HFFc6 (cell line): ENCODE measurements around the gene ZBED3. TPM values are rescaled to one million over a fixed set of nuclear protein-coding genes. Genes with fewer than 3 reads are reported as not detected.

Experiments
- DNase-seq: peaks from one replicate; pipeline ENCODE4 v3.0.0-alpha.2; 2018
- H3K27ac Mint-ChIP-seq: 2 replicates; pipeline ENCODE4 v1.8.0; 2020; ENCODE audit warnings: mild to moderate bottlenecking, mixed read lengths
- H3K27me3 Mint-ChIP-seq: 2 replicates; pipeline ENCODE4 v1.8.0; 2021; ENCODE audit warnings: mild to moderate bottlenecking, moderate library complexity, mixed read lengths; ENCODE audit not compliant: insufficient read depth
- H3K36me3 Mint-ChIP-seq: 2 replicates; pipeline ENCODE4 v1.8.0; 2021; ENCODE audit warnings: low read depth, mixed read lengths
- H3K4me1 Mint-ChIP-seq: 2 replicates; pipeline ENCODE4 v1.8.0; 2020; ENCODE audit warnings: low read depth, mixed read lengths
- H3K4me3 Mint-ChIP-seq: 2 replicates; pipeline ENCODE4 v1.8.0; 2020; ENCODE audit warnings: mild to moderate bottlenecking, moderate library complexity, mixed read lengths
- H3K9me3 Mint-ChIP-seq: 2 replicates; pipeline ENCODE4 v1.8.0; 2020; ENCODE audit warnings: mild to moderate bottlenecking, mixed read lengths
- total RNA-seq, 6 experiments: library from RNA; stranded (reverse); fragmentation: NEBNext Ultra II Directional; extraction: Animal tissue kit (Norgen Biotek cat#: 25700); gene quantifications; 2 replicates in 1 of 6; 3 replicates in 5 of 6; pipeline ENCODE4 v1.2.3, GENCODE V29; 2021
- TF ChIP-seq, protein P1 (sequence below): fragments of 200-600 bp; sonication (generic); IDR thresholded peaks from 2 replicates; pipeline ENCODE4 v1.5.0; 2021; ENCODE audit warnings: antibody characterized with exemption, mild to moderate bottlenecking

ZBED3 gene
- total RNA-seq, 6 experiments from 2014 or later = 1.7 to 2.1 (median 1.9) TPM

- no peak for DNase-seq
- no peak overlapping the region for H3K4me3 Mint-ChIP-seq
- H3K36me3 Mint-ChIP-seq = peaks cover 15% of the 10 kb centered on the region; the same call in 1 of the 2 replicates
- TF ChIP-seq, protein P1, sequence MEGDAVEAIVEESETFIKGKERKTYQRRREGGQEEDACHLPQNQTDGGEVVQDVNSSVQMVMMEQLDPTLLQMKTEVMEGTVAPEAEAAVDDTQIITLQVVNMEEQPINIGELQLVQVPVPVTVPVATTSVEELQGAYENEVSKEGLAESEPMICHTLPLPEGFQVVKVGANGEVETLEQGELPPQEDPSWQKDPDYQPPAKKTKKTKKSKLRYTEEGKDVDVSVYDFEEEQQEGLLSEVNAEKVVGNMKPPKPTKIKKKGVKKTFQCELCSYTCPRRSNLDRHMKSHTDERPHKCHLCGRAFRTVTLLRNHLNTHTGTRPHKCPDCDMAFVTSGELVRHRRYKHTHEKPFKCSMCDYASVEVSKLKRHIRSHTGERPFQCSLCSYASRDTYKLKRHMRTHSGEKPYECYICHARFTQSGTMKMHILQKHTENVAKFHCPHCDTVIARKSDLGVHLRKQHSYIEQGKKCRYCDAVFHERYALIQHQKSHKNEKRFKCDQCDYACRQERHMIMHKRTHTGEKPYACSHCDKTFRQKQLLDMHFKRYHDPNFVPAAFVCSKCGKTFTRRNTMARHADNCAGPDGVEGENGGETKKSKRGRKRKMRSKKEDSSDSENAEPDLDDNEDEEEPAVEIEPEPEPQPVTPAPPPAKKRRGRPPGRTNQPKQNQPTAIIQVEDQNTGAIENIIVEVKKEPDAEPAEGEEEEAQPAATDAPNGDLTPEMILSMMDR = no peak
- H3K27ac Mint-ChIP-seq = no peak overlapping the region
- H3K27me3 Mint-ChIP-seq = no peaks in the 10 kb centered on the region
- peaks cover 13% of the 10 kb centered on the region for H3K9me3 Mint-ChIP-seq
- H3K4me1 Mint-ChIP-seq = peaks cover 22% of the 10 kb centered on the region
These were observed 54.5 kb downstream of the ZBED3 start for GRCh38 chr5:77032635-77033034.

GRCh38 chr5:77031891-77032290 lies 55.2 kb downstream of the ZBED3 start:
- H3K4me3 Mint-ChIP-seq = peak overlapping the region; percentile 100
- H3K27ac Mint-ChIP-seq = no peak overlapping the region
- TF ChIP-seq, protein P1 = no peak
- peaks cover 22% of the 10 kb centered on the region for H3K4me1 Mint-ChIP-seq
- no peak for DNase-seq
- no peaks in the 10 kb centered on the region for H3K27me3 Mint-ChIP-seq
- H3K9me3 Mint-ChIP-seq = peaks cover 13% of the 10 kb centered on the region
- peaks cover 15% of the 10 kb centered on the region; the same call in 1 of the 2 replicates for H3K36me3 Mint-ChIP-seq

DNA sequence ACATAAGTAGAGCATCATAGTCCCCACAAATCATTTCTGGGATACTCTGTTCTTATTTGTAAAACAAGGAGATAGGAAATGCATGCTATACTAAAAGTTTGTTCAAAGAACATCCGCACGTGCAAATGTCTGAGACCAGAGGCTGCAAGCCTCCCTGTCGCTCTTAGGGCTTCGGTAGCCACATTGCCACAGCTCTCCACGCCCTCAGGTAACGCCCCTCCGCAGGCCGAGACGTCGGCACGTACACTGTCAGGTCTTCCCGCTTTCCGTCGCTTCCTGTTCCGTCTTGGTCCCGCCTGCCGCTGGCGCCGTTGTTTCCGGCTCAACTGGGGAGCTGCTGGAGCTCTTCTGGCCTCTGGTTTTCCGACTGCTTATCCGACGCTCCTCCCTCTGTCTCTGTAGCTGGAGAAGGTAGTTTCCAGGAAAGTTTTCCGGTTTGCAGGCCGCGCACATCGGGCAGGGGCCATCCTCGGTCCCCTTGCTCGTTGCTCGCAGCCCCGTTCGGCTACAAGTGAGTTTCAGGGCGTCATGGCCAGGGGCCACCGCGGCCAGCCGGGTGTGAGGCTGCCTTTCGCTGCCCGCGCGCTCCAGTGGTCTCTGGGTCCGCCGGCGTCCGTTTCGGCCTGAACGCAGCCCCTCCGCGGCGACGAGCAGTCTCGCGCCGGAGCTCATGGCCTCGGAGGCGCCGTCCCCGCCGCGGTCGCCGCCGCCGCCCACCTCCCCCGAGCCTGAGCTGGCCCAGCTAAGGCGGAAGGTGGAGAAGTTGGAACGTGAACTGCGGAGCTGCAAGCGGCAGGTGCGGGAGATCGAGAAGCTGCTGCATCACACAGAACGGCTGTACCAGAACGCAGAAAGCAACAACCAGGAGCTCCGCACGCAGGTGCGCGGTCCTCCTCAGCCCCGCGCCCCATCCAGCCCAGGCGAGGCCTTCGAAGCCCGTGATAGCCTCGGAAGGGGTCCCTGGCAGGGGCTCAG lies 56.7 kb downstream of the ZBED3 start, which contains the start of gene AGGF1:
Gene AGGF1 (plus strand): TSS at position 308 of the 975 bp plus-strand sequence. CDS start 363 bp downstream, at position 671.
- TF ChIP-seq, protein P1 = no peak
- Mint-ChIP-seq H3K4me1 (peaks cover 22% of the 10 kb centered on the region), H3K9me3 (peaks cover 13% of the 10 kb centered on the region), H3K4me3 (peak within 1 kb of the TSS; percentile 100), H3K27ac (peak within 1 kb of the TSS; percentile 88), H3K36me3 (peaks cover 15% of the 10 kb centered on the region; the same call in 1 of the 2 replicates), H3K27me3 (0 out of 2 replicates have a peak, but pooled peaks cover 5% of the 10 kb centered on the region)
- peak; percentile 90 for DNase-seq

DNA sequence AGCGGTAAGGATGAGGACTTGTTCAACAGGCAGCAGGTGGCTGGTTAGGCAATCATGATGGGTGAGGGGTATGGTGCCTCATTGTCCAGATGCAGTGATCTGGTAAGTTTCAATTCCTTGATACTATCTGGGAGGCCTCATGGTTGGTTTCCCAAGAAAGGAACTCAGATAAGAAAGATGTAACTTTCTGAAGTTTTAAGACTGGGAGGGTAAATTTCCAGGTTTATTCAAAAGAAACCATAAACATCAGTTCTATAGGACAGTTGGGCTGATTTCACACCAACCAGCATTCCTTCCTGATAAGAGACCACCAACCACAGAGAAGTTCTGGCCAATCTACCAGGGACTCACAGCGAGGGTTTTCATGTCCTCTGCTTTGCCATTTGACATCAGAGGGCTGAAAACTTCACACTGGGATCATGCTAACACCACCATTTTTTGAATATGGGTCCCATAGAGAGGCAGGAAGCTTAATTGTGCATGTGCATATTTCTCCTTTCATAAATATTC lies 57.7 kb downstream of the ZBED3 start:
- peaks cover 15% of the 10 kb centered on the region; the same call in 1 of the 2 replicates for H3K36me3 Mint-ChIP-seq
- no peak overlapping the region; the same call in 1 of the 2 replicates for H3K27ac Mint-ChIP-seq
- H3K4me1 Mint-ChIP-seq = peaks cover 22% of the 10 kb centered on the region
- H3K9me3 Mint-ChIP-seq = peaks cover 13% of the 10 kb centered on the region
- H3K4me3 Mint-ChIP-seq = peak overlapping the region; percentile 100
- H3K27me3 Mint-ChIP-seq = peaks cover 10% of the 10 kb centered on the region; the same call in 1 of the 2 replicates
- TF ChIP-seq, protein P1 = no peak
- no peak for DNase-seq

DNA sequence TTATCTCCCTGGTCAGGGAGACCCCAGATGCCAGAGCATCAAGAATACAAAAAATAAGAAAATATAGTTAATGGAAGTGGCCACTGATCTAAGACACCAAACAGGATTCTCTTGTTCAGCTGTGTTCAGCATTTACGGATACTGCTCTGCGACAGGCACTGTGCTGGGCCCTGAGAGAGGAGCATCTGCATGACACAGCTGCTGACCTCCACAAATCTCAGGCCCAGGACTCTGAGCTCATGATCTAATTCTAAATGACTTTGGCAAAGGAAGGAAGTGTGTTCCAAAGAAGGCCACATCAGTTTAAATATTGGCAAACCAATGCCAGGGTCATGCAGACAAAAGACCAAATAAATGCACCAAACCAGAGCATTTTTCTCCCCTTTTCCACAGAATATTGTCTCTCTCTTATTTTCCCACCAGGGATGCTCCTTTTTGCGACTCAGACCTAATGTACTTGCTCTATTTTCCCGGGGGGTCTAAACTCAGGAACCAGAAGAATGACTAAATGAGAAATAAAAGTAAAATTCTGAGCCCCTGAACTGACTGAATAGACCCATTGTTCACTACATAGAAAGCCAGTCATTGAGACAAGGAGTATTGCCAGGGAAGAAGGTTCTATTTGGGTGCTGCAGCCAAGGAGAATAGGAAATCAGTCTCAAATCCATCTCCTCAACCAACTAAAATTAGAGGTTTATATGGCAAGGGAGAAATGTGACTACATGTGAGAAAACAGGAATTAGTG lies 58.3 kb downstream of the ZBED3 start:
- no peak for DNase-seq
- H3K27ac Mint-ChIP-seq = no peak overlapping the region
- H3K4me1 Mint-ChIP-seq = peaks cover 22% of the 10 kb centered on the region
- H3K9me3 Mint-ChIP-seq = peaks cover 13% of the 10 kb centered on the region
- H3K4me3 Mint-ChIP-seq = no peak overlapping the region
- peaks cover 10% of the 10 kb centered on the region; the same call in 1 of the 2 replicates for H3K27me3 Mint-ChIP-seq
- H3K36me3 Mint-ChIP-seq = peaks cover 15% of the 10 kb centered on the region; the same call in 1 of the 2 replicates
- TF ChIP-seq, protein P1 = no peak
